Testis (tissue), 3 donors: Measurements from ENCODE around the gene DGKD. TPM values are rescaled to one million over a fixed set of nuclear protein-coding genes. Genes with fewer than 3 reads are reported as not detected.

Experiments
- DNase-seq: peaks from one replicate; pipeline ENCODE4 v3.0.0-alpha.2; 2019
- H3K27ac ChIP-seq, 2 donors: fragments of 200-600 bp; sonication (generic); one replicate each; pipeline ENCODE4 v1.5.1; 2019
- H3K27me3 ChIP-seq: fragments of 200-600 bp; sonication (generic); one replicate; pipeline ENCODE4 v1.5.1; 2019
- H3K36me3 ChIP-seq: fragments of 200-600 bp; sonication (generic); one replicate; pipeline ENCODE4 v1.5.1; 2017; ENCODE audit warnings: low read depth; ENCODE audit errors: missing control alignments
- H3K4me1 ChIP-seq: fragments of 200-600 bp; sonication (generic); one replicate; pipeline ENCODE4 v1.5.1; 2019
- H3K4me3 ChIP-seq, 2 donors: fragments of 200-600 bp; sonication (generic); one replicate each; pipeline ENCODE4 v1.5.1; 2017 to 2019
- H3K9me3 ChIP-seq: fragments of 200-600 bp; sonication (generic); one replicate; pipeline ENCODE4 v1.5.1; 2017
- POLR2A ChIP-seq: fragments of 450-650 bp; IDR thresholded peaks from one replicate; pipeline ENCODE4 v1.6.1; 2017; ENCODE audit warnings: antibody characterized with exemption, mild to moderate bottlenecking, moderate library complexity
- WGBS, 2 donors: methylation state at CpG; one replicate each; pipeline ENCODE4 v1.1.5; 2018; 5-methylcytosine and 5-hydroxymethylcytosine counted together
- intact Hi-C: fragments of 100-400 bp; cut with DNase I; formaldehyde crosslinking; loops from one replicate; pipeline ENCODE4 v1.15.1; 2023; ENCODE audit warnings: low total_unique reads
- polyA plus RNA-seq: library from polyadenylated mRNA; stranded (reverse); fragments of 350-450 nt; fragmentation: Illumina TruSeq; extraction: RNeasy Lipid Tissue Mini Kit (QIAGEN cat#74804); gene quantifications from one replicate; pipeline ENCODE4 v1.2.3, GENCODE V29; 2014; ENCODE audit warnings: low read depth, low replicate concordance; ENCODE audit not compliant: insufficient read depth
- total RNA-seq, 2 donors: library from RNA; depleted of rRNA; stranded (reverse); fragments of >200 nt; gene quantifications; one replicate each; pipeline ENCODE4 v1.2.3, GENCODE V29; 2016
- TF ChIP-seq, protein P1 (sequence below), 3 experiments: fragments of 450-650 bp in 2 of 3; fragments of 200-600 bp in 1 of 3; sonication (generic) in 1 of 3; IDR thresholded peaks; one replicate each; pipeline ENCODE4 v1.5.1; 2016 to 2019; ENCODE audit warnings: antibody characterized with exemption in 3 of 3, mild to moderate bottlenecking in 2 of 3, moderate library complexity in 1 of 3

Gene DGKD
- total and polyA plus RNA-seq, 3 donors from 2014 or later = 65.1 to 80.1 (median 66.7) TPM

DNA sequence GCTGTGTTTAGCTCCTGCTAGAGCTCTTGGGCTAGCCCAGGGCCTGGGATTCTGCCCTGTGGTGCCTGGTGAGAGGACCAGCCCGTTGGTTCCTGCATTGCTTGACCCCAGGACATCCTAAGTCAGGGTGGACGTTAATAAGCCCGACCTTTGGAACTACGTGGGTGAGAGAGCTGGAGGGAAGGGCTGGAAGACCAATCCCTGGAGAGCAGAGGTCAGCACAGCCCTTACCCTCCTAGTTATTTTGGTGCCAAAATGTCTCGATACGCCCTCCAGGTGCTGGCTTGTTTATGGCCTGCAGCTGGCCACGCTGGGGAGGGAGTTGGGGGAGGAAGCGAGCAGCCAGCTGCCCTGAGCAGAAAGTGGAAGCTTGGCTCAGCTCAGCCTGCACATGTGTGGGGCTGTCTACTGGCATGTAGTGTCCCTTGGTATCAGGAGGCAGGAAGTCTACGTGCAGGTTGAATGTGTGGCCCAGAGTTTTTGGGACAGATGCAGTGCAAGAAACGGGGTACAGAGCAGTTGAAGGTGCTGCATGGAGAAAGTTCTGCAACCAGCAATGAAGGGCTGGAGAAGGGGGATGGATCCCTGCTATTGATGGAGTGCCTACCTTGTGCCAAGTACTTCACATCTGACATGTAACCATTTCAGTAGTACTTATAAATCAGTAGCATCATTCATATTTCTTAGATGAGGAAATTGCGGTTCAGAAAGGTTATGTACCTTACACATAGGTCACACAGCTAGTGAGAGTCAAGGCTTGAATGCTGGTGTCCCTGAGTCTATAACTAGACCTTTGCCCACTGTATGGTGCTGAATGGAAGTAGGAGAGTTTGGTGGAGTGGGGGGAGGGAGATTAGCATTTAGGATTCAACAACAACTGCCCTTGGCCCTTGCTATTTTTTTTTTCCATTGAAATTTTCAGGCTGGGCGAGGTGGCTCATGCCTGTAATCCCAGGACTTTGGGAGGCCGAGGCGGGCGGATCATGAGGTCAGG lies 5.0 kb upstream of the DGKD start:
- 41 to 50% methylated on average over 15 of the region's 15 CpGs for WGBS, 2 donors
- no peaks in the 10 kb centered on the region for H3K9me3 ChIP-seq
- peak; percentile 55 for DNase-seq
- intact Hi-C loops = no loop called here
- no peaks in the 10 kb centered on the region for H3K27me3 ChIP-seq
- TF ChIP-seq, protein P1, sequence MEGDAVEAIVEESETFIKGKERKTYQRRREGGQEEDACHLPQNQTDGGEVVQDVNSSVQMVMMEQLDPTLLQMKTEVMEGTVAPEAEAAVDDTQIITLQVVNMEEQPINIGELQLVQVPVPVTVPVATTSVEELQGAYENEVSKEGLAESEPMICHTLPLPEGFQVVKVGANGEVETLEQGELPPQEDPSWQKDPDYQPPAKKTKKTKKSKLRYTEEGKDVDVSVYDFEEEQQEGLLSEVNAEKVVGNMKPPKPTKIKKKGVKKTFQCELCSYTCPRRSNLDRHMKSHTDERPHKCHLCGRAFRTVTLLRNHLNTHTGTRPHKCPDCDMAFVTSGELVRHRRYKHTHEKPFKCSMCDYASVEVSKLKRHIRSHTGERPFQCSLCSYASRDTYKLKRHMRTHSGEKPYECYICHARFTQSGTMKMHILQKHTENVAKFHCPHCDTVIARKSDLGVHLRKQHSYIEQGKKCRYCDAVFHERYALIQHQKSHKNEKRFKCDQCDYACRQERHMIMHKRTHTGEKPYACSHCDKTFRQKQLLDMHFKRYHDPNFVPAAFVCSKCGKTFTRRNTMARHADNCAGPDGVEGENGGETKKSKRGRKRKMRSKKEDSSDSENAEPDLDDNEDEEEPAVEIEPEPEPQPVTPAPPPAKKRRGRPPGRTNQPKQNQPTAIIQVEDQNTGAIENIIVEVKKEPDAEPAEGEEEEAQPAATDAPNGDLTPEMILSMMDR (IDR thresholded peaks at IDR 0.05) = no peak
- TF ChIP-seq POLR2A = no peak
- peaks cover 6% of the 10 kb centered on the region for H3K4me1 ChIP-seq
- no peak overlapping the region for H3K4me3 ChIP-seq
- no peaks in the 10 kb centered on the region for H3K36me3 ChIP-seq
- H3K27ac ChIP-seq = no peak overlapping the region

DNA sequence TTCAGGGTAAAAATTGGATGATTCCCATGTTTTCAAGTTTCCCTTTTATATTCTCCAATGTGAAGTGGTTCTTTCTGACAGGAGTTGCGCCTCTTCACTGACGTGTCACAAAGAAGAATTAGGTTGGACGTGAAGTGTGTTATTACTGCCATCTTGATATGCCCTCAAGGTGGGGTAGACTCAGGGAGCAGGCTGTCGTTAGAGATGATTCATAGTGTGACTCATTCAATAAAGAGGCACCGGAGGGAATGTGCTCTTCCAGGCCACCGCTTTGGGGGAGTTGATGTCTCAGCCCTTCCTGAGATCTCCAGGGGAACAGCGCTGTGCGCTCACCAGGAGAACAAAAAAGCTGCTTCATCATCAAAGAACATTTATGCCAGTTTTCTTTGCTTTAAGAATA lies 3.6 kb upstream of the DGKD start:
- peaks cover 11% of the 10 kb centered on the region for H3K4me1 ChIP-seq
- H3K27me3 ChIP-seq = no peaks in the 10 kb centered on the region
- H3K9me3 ChIP-seq = no peaks in the 10 kb centered on the region
- H3K27ac ChIP-seq = no peak overlapping the region
- no peak for DNase-seq
- H3K4me3 ChIP-seq = no peak overlapping the region
- intact Hi-C loops = loop anchor here (10.0 kb wide), 2 partner anchors 84 to 86 kb away; no protein-coding TSS in a partner anchor
- no peaks in the 10 kb centered on the region for H3K36me3 ChIP-seq
- 63 to 79% methylated on average over 8 of the region's 8 CpGs for WGBS, 2 donors
- TF ChIP-seq, protein P1 (IDR thresholded peaks at IDR 0.05) = no peak
- TF ChIP-seq POLR2A = no peak

DNA sequence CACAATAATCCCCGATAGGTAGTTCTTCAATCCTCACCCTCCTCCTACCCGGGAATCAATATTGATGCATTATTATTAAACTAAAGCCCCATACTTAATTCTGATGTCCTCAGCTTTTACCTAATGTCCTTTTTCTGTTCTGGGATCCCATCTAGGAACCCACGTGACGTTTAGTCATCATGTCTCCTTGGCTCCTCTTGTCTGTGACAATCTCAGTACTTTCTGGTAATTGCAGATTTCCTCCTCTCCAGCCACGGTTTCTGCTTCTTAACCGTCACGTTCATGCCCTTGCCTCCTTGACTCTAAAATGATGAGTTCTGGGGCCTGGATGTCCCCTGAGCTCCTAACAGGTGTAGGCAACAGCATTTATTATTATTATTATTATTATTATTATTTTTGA lies 2.9 kb upstream of the DGKD start:
- intact Hi-C loops = loop anchor here (10.0 kb wide), 2 partner anchors 83 to 87 kb away; no protein-coding TSS in a partner anchor
- H3K27me3 ChIP-seq = no peaks in the 10 kb centered on the region
- H3K4me3 ChIP-seq = no peak overlapping the region
- H3K36me3 ChIP-seq = no peaks in the 10 kb centered on the region
- peaks cover 11% of the 10 kb centered on the region for H3K4me1 ChIP-seq
- TF ChIP-seq, protein P1 (IDR thresholded peaks at IDR 0.05) = no peak
- TF ChIP-seq POLR2A = no peak
- no peak overlapping the region for H3K27ac ChIP-seq
- WGBS, 2 donors = 81 to 87% methylated on average over 7 of the region's 7 CpGs
- no peak for DNase-seq
- H3K9me3 ChIP-seq = no peaks in the 10 kb centered on the region

DNA sequence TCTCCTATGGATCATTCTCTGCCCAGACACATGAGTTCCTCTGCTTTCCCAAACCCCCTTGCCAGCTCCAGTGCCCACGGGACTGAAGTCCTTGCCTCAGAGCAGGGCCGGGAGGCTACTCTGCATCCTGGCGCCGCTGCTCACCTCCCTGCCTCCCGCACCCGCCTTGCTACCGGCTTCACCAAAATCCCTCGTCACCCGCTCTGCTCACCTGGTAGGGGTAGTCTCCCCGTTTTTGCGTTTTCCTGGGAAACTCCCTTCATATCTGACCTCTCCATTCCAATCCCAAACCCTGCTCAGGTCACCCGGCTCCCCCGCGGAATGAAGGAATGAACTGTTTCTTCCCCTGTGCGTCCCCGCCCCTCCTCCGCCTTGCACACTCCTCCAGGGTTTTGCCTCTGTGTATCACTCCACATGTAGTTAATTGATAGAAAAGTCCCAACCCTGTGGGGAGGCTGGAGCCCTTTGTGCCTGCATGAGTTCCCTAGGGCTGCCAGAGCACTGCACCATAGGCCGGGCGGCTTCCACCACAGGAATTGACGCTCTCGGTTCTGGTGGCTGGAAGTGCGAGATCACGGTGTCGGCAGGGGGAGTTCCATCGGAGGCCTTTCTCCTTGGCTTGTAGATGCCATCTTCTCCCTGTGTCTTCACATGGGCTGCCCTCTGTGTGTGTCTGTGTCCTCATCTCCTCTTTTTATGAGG lies 2.0 kb upstream of the DGKD start:
- peaks cover 14% of the 10 kb centered on the region for H3K4me1 ChIP-seq
- WGBS, 2 donors = 62 to 84% methylated on average over 25 of the region's 25 CpGs
- H3K9me3 ChIP-seq = no peaks in the 10 kb centered on the region
- intact Hi-C loops = loop anchor here (10.0 kb wide), 2 partner anchors 83 to 87 kb away; no protein-coding TSS in a partner anchor
- DNase-seq = no peak
- no peak overlapping the region for H3K27ac ChIP-seq
- H3K36me3 ChIP-seq = no peaks in the 10 kb centered on the region
- no peaks in the 10 kb centered on the region for H3K27me3 ChIP-seq
- no peak for TF ChIP-seq POLR2A
- TF ChIP-seq, protein P1 (IDR thresholded peaks at IDR 0.05) = no peak
- H3K4me3 ChIP-seq = no peak overlapping the region
